Measurements from ENCODE around the gene SPATC1L.

Gene SPATC1L

DNA sequence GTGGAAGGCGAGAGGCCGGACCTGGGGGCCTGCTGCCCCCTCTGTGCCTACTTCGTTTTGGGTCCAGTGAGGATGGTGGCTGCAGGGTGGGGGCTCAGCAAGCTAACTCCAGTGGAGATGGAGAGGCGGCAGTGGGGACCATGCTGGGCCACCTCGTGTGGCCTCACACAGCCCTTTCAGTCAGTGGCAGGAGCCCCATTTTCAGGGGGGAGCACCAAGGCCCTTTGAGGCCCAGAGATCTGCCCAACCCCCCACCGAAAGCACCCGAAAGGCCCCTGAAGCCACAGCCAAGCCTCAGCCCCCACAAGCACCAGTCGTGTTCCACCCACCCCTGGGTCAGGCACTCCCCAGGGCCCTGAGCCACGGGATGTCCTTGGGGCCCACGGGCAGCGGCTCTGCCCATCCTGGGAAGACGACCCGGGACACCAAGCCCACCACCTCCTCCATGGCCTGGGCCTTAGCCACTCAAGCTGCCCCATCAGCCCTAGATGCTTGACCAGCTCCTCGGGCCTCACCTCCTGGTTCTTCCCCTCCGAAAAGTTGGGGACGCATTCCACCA lies 29.2 kb downstream of the SPATC1L start:
- Histone ChIP-seq H3K9me3 (ENCODE audit: control insufficient read depth in 2 of 2, low read length in 2 of 2) (no peaks in the 10 kb centered on the region), H3K4me1 (ENCODE audit: control insufficient read depth in 2 of 2, insufficient read depth in 2 of 2, low read length in 2 of 2) (peaks cover 5 to 6% of the 10 kb centered on the region in 2 donors), H3K27me3 (ENCODE audit: control insufficient read depth in 2 of 2, insufficient read depth in 2 of 2, low read length in 2 of 2) (no peaks in the 10 kb centered on the region), H3K36me3 (ENCODE audit: control insufficient read depth in 2 of 2, insufficient read depth in 2 of 2, low read length in 2 of 2) (peaks cover 0 to 2% of the 10 kb centered on the region in 2 donors), H3K27ac (ENCODE audit: low read depth in 2 of 2, low read length in 2 of 2) (no peak overlapping the region), H3K9ac (ENCODE audit: low read depth in 1 of 2, low read length in 2 of 2) (no peak overlapping the region), H3K4me3 (ENCODE audit: low read length in 2 of 2) (no peak overlapping the region)

DNA sequence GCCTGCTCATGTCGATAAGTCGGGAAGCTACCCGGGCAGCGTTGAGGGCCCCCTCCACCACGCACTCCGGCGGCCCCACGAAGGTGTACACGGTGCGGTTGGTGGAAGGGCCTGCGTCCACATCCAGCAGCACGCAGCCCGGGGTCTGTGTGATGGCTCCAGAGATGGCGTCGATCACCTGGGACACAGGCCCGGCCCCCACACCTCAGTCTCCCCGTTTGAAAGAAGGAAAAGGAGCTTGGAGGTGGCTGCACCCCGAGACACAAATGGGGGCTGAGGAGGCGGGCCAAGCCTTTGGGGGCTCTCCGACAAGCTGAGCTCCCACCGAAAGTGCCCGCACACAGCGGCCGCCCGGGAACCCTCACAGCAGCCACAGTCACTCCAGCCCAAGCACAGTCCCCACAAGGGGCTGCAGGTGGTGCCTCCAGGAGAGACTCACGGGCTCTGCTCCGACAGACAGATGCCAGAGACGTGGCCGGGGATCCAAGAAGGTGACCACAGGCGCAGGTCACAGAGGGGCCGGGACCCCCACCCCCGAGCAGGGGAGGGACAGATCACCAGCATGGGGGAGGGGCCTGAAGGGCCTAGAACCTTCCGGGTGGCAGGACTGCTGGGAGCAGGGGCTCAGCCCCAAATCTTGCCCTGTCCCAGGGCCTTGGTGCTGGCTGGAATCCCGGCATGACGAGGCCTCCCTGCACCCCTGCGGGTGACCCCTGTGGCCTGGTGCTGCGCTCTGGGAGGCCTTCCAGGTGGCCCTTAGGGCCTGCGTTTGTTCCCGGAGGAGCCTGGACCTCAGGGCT lies 29.9 kb downstream of the SPATC1L start:
- Histone ChIP-seq H3K9me3 (ENCODE audit: control insufficient read depth in 2 of 2, low read length in 2 of 2) (no peaks in the 10 kb centered on the region), H3K4me3 (ENCODE audit: low read length in 2 of 2) (no peak overlapping the region), H3K4me1 (ENCODE audit: control insufficient read depth in 2 of 2, insufficient read depth in 2 of 2, low read length in 2 of 2) (peaks cover 5 to 6% of the 10 kb centered on the region in 2 donors), H3K36me3 (ENCODE audit: control insufficient read depth in 2 of 2, insufficient read depth in 2 of 2, low read length in 2 of 2) (peaks cover 0 to 2% of the 10 kb centered on the region in 2 donors), H3K27ac (ENCODE audit: low read depth in 2 of 2, low read length in 2 of 2) (no peak overlapping the region), H3K9ac (ENCODE audit: low read depth in 1 of 2, low read length in 2 of 2) (no peak overlapping the region), H3K27me3 (ENCODE audit: control insufficient read depth in 2 of 2, insufficient read depth in 2 of 2, low read length in 2 of 2) (no peaks in the 10 kb centered on the region)

DNA sequence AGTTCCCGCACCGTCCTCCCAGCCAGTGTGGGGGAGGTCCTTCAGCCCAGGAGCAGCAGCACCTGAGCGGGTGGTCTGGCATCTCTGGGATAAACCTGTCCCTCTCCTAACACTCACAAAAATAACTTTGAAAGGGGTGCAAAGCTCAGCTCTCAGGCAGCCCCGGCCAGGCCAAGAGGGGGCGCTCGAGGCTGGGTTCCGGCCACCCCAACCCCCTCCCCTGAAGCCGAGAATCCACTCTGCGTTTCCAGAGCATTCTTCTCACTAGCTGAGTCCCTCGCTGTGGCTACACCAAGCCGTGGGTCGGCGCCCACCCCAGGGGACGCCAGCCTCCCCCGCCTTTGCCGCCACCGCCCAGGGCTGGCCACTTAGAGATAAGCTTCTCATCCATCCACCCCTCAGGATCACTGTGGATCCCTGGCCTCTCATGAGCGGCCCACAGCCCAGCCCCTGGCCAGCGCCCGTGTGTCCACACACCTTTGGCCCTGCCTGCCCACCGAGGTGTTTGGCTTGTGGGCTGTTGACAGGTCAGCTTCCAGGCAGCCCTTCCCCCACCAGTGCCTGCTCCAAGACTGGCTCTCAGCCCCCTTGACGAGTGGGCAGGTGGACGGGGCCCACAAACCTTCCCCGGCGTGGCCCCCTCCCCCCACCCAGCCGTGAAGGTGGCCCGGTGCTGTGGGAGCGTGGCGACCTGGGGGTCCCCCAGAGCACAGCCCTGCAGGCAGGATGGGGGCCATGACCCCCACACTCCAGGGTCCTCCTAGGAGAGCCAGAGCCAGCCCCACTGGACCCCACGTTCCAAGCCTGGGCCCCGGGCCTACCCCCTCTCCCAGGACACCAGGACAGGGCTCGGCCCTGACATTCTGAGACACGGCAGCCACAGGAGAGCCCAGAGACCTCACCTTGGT lies 30.8 kb downstream of the SPATC1L start:
- no peak overlapping the region for H3K27ac ChIP-seq (ENCODE audit: low read depth in 2 of 2, low read length in 2 of 2)
- peak overlapping the region; percentile 31 to 39 for H3K4me3 ChIP-seq (ENCODE audit: low read length in 2 of 2)
- H3K9ac ChIP-seq (ENCODE audit: low read depth in 1 of 2, low read length in 2 of 2), result peak overlapping the region in 1 of 2 donors; percentile 48
- H3K36me3 ChIP-seq (ENCODE audit: control insufficient read depth in 2 of 2, insufficient read depth in 2 of 2, low read length in 2 of 2), result peaks cover 0 to 2% of the 10 kb centered on the region in 2 donors
- H3K4me1 ChIP-seq (ENCODE audit: control insufficient read depth in 2 of 2, insufficient read depth in 2 of 2, low read length in 2 of 2), result peaks cover 5 to 6% of the 10 kb centered on the region in 2 donors
- H3K9me3 ChIP-seq (ENCODE audit: control insufficient read depth in 2 of 2, low read length in 2 of 2), result no peaks in the 10 kb centered on the region
- no peaks in the 10 kb centered on the region for H3K27me3 ChIP-seq (ENCODE audit: control insufficient read depth in 2 of 2, insufficient read depth in 2 of 2, low read length in 2 of 2)

DNA sequence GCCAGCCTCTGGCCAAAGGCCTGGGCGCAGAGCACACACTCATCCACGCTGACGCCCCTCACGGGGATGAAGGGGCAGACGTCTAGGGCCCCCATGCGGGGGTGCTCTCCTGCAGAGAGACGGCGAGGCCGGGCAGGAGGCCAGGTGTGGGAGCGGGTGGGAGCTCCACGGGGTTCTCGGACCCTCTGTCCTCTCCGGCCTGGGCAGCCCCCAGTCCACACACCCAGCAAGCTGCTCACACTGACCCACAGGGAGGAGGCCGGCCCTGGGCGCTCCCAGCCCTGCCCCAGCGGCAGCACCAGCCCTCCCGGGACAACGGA lies 31.4 kb downstream of the SPATC1L start:
- H3K9me3 ChIP-seq (ENCODE audit: control insufficient read depth in 2 of 2, low read length in 2 of 2), result no peaks in the 10 kb centered on the region
- H3K9ac ChIP-seq (ENCODE audit: low read depth in 1 of 2, low read length in 2 of 2), result no peak overlapping the region
- no peaks in the 10 kb centered on the region for H3K27me3 ChIP-seq (ENCODE audit: control insufficient read depth in 2 of 2, insufficient read depth in 2 of 2, low read length in 2 of 2)
- no peak overlapping the region for H3K27ac ChIP-seq (ENCODE audit: low read depth in 2 of 2, low read length in 2 of 2)
- peaks cover 5 to 6% of the 10 kb centered on the region in 2 donors for H3K4me1 ChIP-seq (ENCODE audit: control insufficient read depth in 2 of 2, insufficient read depth in 2 of 2, low read length in 2 of 2)
- H3K4me3 ChIP-seq (ENCODE audit: low read length in 2 of 2), result peak overlapping the region; percentile 31 to 39
- H3K36me3 ChIP-seq (ENCODE audit: control insufficient read depth in 2 of 2, insufficient read depth in 2 of 2, low read length in 2 of 2), result peaks cover 0 to 2% of the 10 kb centered on the region in 2 donors

DNA sequence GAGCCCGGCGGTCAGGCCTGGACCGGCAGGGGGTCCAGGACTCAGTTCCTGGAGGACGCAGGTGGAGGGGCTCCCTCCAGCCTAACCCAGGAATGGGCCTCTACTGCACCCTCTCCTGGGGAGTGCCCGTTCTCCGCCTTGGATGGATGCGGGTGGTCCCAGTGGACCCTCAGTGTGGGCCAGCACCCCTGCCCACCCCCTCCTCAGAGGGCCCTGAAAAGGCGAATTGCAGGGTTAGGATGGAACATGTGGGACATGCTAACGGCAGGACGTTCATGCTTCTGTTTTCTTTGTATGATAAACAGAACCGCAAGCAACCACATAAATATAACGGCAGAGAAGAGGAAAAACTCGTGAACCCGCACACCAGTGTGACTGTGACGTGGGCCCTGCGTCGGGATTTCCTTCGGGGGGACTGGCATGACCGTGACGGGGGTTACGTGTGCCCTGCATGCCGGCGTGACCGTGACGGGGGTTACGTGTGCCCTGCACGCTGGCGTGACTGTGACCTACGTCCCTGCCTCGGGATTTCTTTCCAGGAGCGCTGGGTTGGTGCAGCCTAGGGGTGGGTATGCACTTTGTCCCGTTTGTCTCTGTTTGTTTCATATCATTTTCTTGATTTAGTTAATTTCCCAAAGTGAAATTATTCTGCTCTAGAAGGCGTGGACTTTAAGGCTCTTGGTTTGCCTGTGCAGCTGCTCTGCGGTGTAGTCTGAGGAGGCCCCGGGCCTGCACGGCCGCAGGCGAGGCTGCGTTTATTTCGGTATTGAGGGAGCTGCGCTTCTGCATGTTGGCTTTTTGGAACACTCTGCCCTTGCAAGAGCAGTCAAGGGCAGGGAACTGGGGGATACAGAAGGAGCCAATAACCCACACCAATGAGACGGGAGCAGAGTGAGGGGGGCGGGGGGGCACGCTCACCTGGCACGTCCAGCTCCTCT lies 32.0 kb downstream of the SPATC1L start:
- Histone ChIP-seq H3K4me3 (ENCODE audit: low read length in 2 of 2) (no peak overlapping the region), H3K36me3 (ENCODE audit: control insufficient read depth in 2 of 2, insufficient read depth in 2 of 2, low read length in 2 of 2) (peaks cover 0 to 2% of the 10 kb centered on the region in 2 donors), H3K9me3 (ENCODE audit: control insufficient read depth in 2 of 2, low read length in 2 of 2) (no peaks in the 10 kb centered on the region), H3K9ac (ENCODE audit: low read depth in 1 of 2, low read length in 2 of 2) (no peak overlapping the region), H3K27me3 (ENCODE audit: control insufficient read depth in 2 of 2, insufficient read depth in 2 of 2, low read length in 2 of 2) (no peaks in the 10 kb centered on the region), H3K4me1 (ENCODE audit: control insufficient read depth in 2 of 2, insufficient read depth in 2 of 2, low read length in 2 of 2) (peaks cover 5 to 6% of the 10 kb centered on the region in 2 donors), H3K27ac (ENCODE audit: low read depth in 2 of 2, low read length in 2 of 2) (no peak overlapping the region)

DNA sequence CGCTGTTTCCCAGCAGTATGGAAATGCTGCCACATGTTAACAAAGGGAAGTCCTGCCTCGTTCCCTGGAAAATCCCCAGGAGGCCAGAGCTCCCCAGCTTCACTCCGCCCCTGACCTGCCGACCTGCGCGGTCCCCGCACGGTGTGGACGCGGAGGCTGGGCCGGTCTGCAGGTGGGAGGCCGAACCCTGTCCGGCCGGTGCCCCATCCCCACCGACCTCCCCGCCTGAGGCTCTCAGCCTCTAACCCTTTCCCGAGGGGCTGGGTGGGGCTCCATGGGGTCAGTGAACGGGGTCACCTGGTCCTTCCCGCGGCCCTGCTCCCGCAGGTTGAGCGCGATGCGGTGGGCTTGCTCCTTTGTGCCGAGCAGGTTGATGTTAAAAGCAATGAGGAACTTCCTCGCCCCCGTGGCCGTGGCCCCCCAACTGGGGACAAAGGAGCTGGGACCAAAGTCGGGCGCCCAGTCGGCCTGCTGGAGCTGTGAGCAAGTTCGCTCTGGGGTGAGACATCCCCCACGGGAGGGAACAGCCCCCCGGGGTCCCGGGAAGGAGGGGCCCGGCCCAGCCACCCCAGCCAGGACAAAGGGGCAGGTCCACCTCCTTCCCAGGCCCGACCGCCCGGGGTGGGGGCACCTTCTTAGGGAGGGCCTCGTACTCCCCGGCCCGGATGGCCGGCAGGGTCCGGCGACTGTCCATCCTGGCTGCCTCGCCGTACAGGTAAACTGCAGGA lies 32.8 kb downstream of the SPATC1L start:
- no peak overlapping the region for H3K27ac ChIP-seq (ENCODE audit: low read depth in 2 of 2, low read length in 2 of 2)
- H3K9ac ChIP-seq (ENCODE audit: low read depth in 1 of 2, low read length in 2 of 2), result no peak overlapping the region
- H3K27me3 ChIP-seq (ENCODE audit: control insufficient read depth in 2 of 2, insufficient read depth in 2 of 2, low read length in 2 of 2), result no peaks in the 10 kb centered on the region
- H3K4me1 ChIP-seq (ENCODE audit: control insufficient read depth in 2 of 2, insufficient read depth in 2 of 2, low read length in 2 of 2), result peaks cover 5 to 6% of the 10 kb centered on the region in 2 donors
- no peaks in the 10 kb centered on the region for H3K9me3 ChIP-seq (ENCODE audit: control insufficient read depth in 2 of 2, low read length in 2 of 2)
- H3K36me3 ChIP-seq (ENCODE audit: control insufficient read depth in 2 of 2, insufficient read depth in 2 of 2, low read length in 2 of 2), result peaks cover 0 to 2% of the 10 kb centered on the region in 2 donors
- no peak overlapping the region for H3K4me3 ChIP-seq (ENCODE audit: low read length in 2 of 2)

DNA sequence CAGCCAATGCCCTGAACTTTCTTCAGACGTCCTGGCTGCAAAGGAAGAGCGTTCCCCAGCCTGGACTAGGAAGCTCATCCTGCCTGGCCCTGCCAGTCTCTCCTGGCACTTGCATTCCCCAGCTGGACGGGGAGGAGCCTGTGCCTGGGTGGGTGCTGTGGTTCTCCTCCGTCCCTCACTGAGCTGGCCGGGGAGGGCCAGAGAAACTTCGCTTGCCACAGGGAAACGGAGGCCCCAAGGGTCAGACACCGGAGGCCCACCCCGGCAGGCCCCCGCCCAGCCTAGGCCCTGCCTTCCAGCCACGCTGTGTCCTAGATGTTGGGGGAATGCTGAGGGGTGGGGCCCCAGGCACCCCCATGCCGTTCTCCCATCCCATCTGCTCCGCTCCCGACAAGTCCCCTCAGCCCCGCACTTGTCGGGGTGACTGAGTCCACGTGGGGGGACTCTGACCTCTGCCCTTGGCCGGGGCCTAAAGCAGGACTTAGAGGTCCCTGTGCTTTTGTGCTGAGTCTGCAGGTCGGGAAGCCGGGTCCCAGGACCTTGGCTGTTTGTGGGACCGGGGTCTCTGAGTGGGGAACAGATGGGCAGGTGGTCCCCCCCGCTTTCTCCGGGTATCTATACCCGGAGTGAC lies 33.7 kb downstream of the SPATC1L start:
- Histone ChIP-seq H3K4me3 (ENCODE audit: low read length in 2 of 2) (no peak overlapping the region), H3K4me1 (ENCODE audit: control insufficient read depth in 2 of 2, insufficient read depth in 2 of 2, low read length in 2 of 2) (peaks cover 5 to 6% of the 10 kb centered on the region in 2 donors), H3K27ac (ENCODE audit: low read depth in 2 of 2, low read length in 2 of 2) (no peak overlapping the region), H3K27me3 (ENCODE audit: control insufficient read depth in 2 of 2, insufficient read depth in 2 of 2, low read length in 2 of 2) (no peaks in the 10 kb centered on the region), H3K9ac (ENCODE audit: low read depth in 1 of 2, low read length in 2 of 2) (no peak overlapping the region), H3K36me3 (ENCODE audit: control insufficient read depth in 2 of 2, insufficient read depth in 2 of 2, low read length in 2 of 2) (no peaks in the 10 kb centered on the region), H3K9me3 (ENCODE audit: control insufficient read depth in 2 of 2, low read length in 2 of 2) (no peaks in the 10 kb centered on the region)

DNA sequence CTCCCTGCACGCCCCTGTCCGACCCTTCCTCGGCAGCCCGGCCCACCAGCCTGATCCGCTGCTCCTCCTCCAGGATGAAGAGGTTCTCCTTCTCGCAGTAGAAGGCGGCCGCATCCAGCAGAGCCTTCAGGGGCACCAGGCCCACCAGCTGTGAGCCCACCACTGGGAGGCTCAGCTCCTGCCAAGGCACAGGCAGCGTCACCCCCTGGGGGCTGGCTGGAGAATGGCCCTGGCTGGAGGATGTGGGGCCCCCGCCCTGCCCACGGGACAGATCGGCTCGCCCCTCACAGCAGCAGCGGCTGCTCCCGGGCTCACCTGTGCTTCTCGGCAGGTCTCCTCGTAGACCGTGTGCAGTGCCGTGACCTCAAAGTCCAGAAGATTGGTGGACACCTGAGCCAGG lies 34.2 kb downstream of the SPATC1L start:
- H3K27me3 ChIP-seq (ENCODE audit: control insufficient read depth in 2 of 2, insufficient read depth in 2 of 2, low read length in 2 of 2), result no peaks in the 10 kb centered on the region
- no peak overlapping the region for H3K4me3 ChIP-seq (ENCODE audit: low read length in 2 of 2)
- H3K9me3 ChIP-seq (ENCODE audit: control insufficient read depth in 2 of 2, low read length in 2 of 2), result no peaks in the 10 kb centered on the region
- peaks cover 5 to 6% of the 10 kb centered on the region in 2 donors for H3K4me1 ChIP-seq (ENCODE audit: control insufficient read depth in 2 of 2, insufficient read depth in 2 of 2, low read length in 2 of 2)
- no peak overlapping the region for H3K27ac ChIP-seq (ENCODE audit: low read depth in 2 of 2, low read length in 2 of 2)
- H3K9ac ChIP-seq (ENCODE audit: low read depth in 1 of 2, low read length in 2 of 2), result no peak overlapping the region
- no peaks in the 10 kb centered on the region for H3K36me3 ChIP-seq (ENCODE audit: control insufficient read depth in 2 of 2, insufficient read depth in 2 of 2, low read length in 2 of 2)

All from mucosa of rectum (tissue), 2 donors.